ENCODE data around the gene CWC22.
"Not testable (repeated sequence)": the region's sequence is repeated elsewhere in the genome, so short reads cannot be mapped to it uniquely, and the experiment has no call there.

CWC22 gene

GRCh38 chr2:180003073-180003472 is 4.0 kb downstream of the CWC22 start:
- DNase-seq (ENCODE audit: low read depth) = no peak

GRCh38 chr2:180002198-180002770 is 4.8 kb downstream of the CWC22 start:
- no peak for DNase-seq (ENCODE audit: low read depth)

GRCh38 chr2:180001726-180002125 is 5.4 kb downstream of the CWC22 start:
- DNase-seq (ENCODE audit: low read depth) = no peak

- DNase-seq (ENCODE audit: low read depth) = no peak
These were observed 6.7 kb downstream of the CWC22 start for GRCh38 chr2:180000434-180000833.

GRCh38 chr2:179999000-179999399 is 8.1 kb downstream of the CWC22 start:
- DNase-seq (ENCODE audit: low read depth) = no peak

GRCh38 chr2:179995741-179996515 is 11.2 kb downstream of the CWC22 start:
- DNase-seq (ENCODE audit: low read depth) = no peak

GRCh38 chr2:179991344-179991743 is 15.8 kb downstream of the CWC22 start:
- DNase-seq (ENCODE audit: low read depth) = no peak

- no peak for DNase-seq (ENCODE audit: low read depth)
These were observed 16.3 kb downstream of the CWC22 start for GRCh38 chr2:179990676-179991317.

- no peak for DNase-seq (ENCODE audit: low read depth)
These were observed 19.2 kb downstream of the CWC22 start for GRCh38 chr2:179987916-179988315.

GRCh38 chr2:179985163-179985820 is 21.8 kb downstream of the CWC22 start:
- DNase-seq (ENCODE audit: low read depth) = no peak

- no peak for DNase-seq (ENCODE audit: low read depth)
These were observed 23.7 kb downstream of the CWC22 start for GRCh38 chr2:179983250-179983932.

GRCh38 chr2:179981085-179981484 is 26.0 kb downstream of the CWC22 start:
- DNase-seq (ENCODE audit: low read depth) = no peak

- no peak for DNase-seq (ENCODE audit: low read depth)
These were observed 32.3 kb downstream of the CWC22 start for GRCh38 chr2:179974761-179975160.

GRCh38 chr2:179966778-179967394 is 40.2 kb downstream of the CWC22 start:
- no peak for DNase-seq (ENCODE audit: low read depth)

GRCh38 chr2:179965291-179966258 is 41.5 kb downstream of the CWC22 start:
- DNase-seq (ENCODE audit: low read depth) = no peak

- DNase-seq (ENCODE audit: low read depth) = no peak
These were observed 43.5 kb downstream of the CWC22 start for GRCh38 chr2:179963626-179964025.

GRCh38 chr2:179958251-179958650 is 48.8 kb downstream of the CWC22 start:
- DNase-seq (ENCODE audit: low read depth) = not testable (repeated sequence)

- DNase-seq (ENCODE audit: low read depth) = no peak
These were observed 53.1 kb downstream of the CWC22 start for GRCh38 chr2:179954026-179954425.

GRCh38 chr2:179953359-179953758 is 53.7 kb downstream of the CWC22 start:
- no peak for DNase-seq (ENCODE audit: low read depth)

- DNase-seq (ENCODE audit: low read depth) = no peak
These were observed 54.4 kb downstream of the CWC22 start for GRCh38 chr2:179952658-179953057.

- DNase-seq (ENCODE audit: low read depth) = no peak
These were observed 55.4 kb downstream of the CWC22 start for GRCh38 chr2:179951680-179952079.

All from stimulated activated CD8-positive, alpha-beta memory T cell treated with anti-CD3 and anti-CD28 coated beads, Interleukin-4, amount 100 ng/mL, for 24 hours (primary cell).